Hematopoietic multipotent progenitor cell treated with erythropoietin and hydrocortisone succinate and interleukin-3 and kit ligand, for 17 days (in vitro differentiated cells): ENCODE data around the gene FBH1.
A peak's percentile ranks its signal among the peaks of the same experiment; 100 is the strongest.
"Not testable (repeated sequence)": the region's sequence is repeated elsewhere in the genome, so short reads cannot be mapped to it uniquely, and the experiment has no call there.

Source experiments
- DNase-seq: peaks from one replicate; pipeline ENCODE4 v3.0.0-alpha.2; 2015; ENCODE audit warnings: low spot score

Gene FBH1

DNA sequence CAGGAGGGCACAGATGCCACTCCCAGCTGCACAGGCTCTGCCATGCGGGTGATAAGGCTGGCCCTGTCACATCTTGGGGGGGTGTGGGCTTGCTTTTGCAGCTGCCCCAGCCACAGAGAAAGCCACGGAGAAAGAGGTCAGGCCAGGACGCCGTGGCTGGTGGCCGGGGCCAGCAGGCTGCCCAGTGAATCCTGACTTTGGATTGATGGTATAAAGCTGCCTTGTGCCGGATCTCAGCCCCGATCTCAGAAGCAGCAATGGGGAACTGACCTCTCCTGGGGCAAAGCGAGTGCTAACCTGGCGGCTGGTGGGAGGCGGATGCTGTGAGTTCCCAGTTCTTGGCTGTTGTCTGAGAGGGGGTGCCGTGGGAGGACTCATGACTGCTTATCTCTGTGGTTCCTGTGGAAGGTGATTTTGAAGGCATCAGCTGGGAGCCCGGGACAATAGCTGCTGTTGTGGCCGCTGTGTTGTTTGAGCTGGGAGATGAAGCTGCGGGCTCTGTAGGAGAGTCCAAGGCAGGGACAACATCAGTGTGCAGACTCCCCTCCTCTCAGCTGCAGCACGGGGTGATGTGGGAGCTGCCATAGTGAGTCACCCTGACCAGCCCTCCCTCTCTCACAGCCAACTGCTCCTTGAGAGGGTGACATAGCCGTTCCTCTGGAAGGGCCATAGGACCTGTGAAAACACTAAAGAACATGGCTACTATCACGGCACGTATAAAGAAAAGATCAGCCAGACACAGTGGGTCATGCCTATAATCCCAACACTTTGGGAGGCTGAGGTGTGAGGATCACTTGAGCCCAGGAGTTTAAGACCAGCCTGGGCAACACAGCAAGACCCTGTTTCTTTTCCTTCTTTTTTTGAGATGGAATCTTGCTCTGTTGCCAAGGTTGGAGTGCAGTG, 70.3 kb downstream of the FBH1 start:
- peak; percentile 82 for DNase-seq

GRCh38 chr10:5960973-5961275, 70.9 kb downstream of the FBH1 start:
- not testable (repeated sequence) for DNase-seq

GRCh38 chr10:5961405-5962100, 71.5 kb downstream of the FBH1 start:
- no peak for DNase-seq

DNA sequence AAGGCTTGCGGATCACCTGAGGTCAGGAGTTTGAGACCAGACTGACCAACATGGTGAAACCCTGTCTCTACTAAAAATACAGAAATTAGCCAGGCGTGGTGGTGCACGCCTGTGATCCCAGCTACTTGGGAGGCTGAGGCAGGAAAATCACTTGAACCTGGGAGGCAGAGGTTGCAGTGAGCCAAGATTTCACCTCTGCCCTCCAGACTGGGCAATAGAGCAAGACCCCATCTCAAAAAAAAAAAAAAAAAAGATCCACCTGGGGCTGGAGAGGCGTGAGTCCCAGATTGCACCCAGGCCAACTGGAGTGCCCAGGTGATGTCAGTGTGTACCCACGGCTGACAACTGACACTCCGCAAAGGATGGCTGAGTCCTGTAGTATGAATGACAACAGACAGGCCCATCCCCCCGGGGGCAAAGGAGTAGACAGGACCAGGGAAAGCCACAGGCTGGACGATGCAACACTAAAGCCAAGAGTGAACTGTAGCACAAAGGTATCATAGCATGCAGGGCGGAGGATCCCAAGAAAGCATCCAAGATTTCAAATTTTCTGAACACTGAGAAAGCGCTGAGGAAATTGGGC, 72.4 kb downstream of the FBH1 start:
- not testable (repeated sequence) for DNase-seq

DNA sequence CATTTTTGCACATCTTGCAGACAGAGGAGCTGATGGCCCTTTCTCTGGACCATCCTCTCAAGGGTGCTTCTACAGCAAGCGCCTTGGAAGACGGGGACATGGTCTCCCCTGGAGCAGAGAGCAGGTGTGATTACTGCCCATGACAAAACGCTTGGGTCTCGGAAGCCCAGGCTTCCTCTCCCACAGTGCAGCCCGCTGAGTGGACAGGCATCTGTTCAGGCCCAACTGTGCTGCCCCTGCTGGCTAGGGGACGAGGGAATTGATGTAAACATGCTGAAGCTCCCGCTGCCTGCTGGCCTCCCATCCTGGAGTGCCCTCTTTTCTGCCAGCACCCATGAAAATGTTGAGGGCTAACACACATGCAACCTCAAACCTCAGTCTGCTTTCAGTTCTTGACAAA, 73.0 kb downstream of the FBH1 start:
- no peak for DNase-seq

- DNase-seq, result no peak
Measured at GRCh38 chr10:5963591-5963990, 73.5 kb downstream of the FBH1 start.

GRCh38 chr10:5964736-5965135, 74.7 kb downstream of the FBH1 start:
- no peak for DNase-seq

- DNase-seq, result no peak
Measured at GRCh38 chr10:5965266-5965665, 75.2 kb downstream of the FBH1 start.

DNA sequence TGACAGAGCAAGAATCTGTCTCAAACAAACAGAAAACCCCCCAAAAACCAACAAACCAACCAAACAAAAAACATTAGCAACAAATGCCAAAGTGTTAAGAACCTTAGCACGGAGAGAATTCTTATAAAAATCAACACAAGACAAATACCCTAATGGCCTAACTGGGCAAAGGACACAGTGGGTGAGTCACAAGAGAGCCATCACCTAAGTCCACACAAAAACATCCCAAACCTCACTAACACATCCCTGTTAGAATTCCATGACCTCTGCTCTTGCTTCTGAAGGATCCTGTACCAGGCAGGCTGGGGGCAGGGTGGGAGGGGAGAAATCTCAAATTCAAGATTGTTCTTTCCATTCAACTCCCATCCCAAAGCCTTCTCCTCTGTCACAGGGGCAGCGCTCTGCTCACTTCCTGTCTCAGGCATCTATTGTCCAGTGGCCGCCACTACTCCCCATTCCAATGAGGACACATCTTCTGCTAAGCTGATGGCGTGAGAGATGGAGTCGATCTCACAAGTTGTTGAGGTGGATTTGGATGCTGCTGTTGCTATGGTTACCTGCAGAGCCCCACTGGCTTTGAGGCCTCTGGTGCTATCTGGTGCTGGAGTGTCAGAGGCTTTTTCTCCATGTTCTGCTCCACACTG, 78.1 kb downstream of the FBH1 start:
- DNase-seq, result no peak

DNA sequence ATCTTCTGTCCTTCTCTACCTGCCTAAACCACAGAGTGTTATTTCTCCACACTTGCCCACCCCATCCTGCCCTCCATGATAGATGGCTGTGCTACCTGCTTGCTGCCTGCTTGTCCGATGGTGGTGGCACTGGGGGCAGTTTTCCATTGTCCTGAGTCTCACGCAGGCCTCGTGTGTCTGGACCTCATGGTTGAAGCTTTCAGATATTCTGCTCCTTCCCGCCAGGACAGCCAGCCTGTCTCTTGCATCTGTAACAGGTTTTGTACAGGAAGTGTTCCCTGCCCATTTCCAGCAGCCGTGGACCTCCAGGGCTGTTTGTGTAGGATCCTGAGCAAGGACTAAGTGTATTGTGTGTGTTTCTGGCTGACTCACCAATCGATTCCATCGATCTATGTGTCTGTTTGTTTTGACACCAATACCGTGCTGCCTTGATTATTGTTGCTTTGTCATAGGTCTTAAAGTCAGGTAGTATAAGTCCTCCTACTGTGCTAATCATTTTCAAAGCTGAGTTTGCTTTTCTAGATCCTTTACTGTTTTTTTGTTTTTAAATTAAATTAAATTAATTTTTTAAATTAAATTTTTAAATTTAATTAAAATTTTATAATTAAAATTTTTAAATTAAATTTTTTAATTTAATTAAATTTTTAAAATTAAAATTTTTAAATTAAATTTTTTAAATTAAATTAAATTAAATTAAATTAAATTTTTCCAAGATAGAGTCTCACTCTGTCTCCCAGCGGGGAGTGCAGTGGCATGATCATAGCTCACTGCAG, 78.8 kb downstream of the FBH1 start:
- no peak for DNase-seq

- DNase-seq, result no peak
Measured at GRCh38 chr10:5970066-5970465, 80.0 kb downstream of the FBH1 start.

- no peak for DNase-seq
Measured at GRCh38 chr10:5970527-5970926, 80.5 kb downstream of the FBH1 start.

- peak; percentile 80 for DNase-seq
Measured at GRCh38 chr10:5971315-5971832, 81.3 kb downstream of the FBH1 start.

DNA sequence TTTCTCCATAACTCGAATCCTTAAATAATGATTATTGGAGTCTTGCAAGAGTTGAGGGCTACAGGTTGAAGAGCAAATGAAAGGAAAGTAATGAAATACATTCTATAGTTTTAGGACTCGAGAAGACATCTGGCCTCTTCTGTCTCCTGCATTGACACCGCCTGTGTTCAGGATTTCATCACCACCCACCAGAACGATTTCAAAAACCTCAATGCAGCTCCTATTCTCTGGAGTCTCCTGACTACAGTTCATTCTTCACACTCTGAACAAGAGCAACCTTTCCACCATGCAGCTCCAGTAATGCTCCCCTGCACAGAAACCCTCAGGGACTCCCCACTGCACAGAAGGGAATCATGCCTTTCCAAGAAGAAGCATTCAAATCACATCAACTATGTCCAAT, 81.8 kb downstream of the FBH1 start:
- peak; percentile 17 for DNase-seq

- DNase-seq, result no peak
Measured at GRCh38 chr10:5973069-5973468, 83.0 kb downstream of the FBH1 start.

GRCh38 chr10:5975641-5976473, 85.8 kb downstream of the FBH1 start:
- DNase-seq, result peak; percentile 58

DNA sequence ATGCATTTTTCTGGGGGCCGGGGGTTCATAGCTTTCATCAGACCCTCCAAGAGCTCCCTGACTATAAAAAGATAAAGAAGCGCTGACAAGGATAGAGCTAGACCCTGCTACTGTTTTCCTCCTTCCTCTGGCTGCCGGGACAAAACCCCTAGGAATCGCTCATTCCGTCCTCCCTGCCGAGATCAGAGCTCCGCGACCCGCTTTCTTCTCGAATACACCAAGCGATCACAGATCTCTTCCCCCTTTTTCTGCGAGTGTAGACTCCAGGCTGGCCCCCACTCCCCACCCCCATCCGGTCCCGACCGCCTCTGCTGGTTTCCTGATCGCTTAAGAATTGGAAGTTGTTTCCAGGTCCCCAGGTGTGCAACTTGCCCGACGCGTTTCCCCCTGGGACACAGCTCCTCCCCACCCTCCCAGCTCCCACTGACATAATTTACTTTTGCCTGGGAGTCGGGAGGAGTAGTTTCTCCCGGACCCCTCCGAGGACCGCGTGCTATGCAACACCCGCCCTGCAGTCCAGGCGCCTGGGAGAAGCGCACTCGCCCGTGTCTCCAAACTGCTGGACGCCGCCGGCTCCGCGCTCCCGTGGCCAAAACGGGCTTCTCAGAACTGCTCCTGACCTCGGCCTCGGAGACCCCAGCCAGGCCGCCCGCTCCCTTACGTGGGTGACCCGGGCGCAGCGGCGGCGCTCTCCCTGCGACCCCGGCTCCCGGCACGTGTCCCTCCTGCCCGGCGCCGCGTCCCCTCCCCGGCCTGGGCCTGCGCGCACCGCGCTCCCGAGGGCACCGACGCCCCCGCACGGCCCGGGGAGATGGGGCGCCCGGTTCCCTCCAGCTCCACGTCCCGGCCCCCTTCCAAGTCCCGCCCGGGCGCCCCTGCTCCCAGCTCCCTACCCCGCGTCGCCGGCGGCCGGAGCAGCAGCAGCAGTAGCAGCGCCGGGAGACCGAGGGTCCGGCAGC, 86.7 kb downstream of the FBH1 start:
- DNase-seq, result peak; percentile 60

DNA sequence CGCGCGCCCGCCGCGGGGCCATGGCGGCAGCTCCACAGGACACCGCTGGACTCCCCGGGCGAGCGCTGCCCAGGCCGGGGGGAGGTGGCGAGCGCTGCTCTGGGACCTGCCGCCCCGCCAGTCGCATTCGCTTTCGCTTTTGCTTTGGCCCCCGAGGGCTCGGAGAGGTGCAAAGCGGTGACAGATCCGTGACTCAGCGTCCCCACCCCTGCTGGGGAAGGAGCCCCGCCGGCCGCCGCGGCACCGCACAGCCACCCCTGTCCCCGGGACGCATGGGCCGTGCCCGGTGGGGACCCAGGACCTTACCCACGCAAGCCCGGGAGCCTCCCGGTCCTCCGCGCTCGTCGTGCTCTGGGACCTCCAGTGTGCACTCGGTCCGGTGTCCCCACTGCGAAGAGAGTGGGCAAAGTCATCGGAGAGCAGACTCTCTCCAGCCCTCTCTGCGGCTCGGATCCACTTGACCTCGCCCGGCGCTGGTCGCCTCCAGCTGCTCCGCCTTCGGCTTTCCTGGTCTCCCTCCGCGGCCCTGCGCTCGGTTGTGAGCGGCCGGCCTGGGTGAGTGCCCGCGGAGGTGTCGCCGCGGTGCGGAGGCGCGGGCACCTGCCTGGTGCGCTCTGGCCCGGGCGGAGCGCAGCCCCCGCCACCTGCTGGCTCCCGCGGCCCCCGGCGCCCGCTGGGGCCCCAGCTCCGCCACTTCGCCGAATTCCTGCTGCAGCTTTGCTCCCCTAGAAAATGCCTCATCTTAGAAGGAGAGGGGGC, 87.6 kb downstream of the FBH1 start, which contains the start of gene IL15RA:
Gene IL15RA, minus strand, starts transcription at position 73 of the 759 bp plus-strand sequence. Its CDS starts 51 bp downstream, at position 22.
- DNase-seq, result peak; percentile 91

- peak; percentile 45 for DNase-seq
Measured at GRCh38 chr10:5978230-5978489, 88.1 kb downstream of the FBH1 start.
